ENCODE data around the gene MAPKAPK5. TPM values are rescaled to one million over a fixed set of nuclear protein-coding genes. Genes with fewer than 3 reads are reported as not detected.
"Not testable (repeated sequence)": the region's sequence is repeated elsewhere in the genome, so short reads cannot be mapped to it uniquely, and the experiment has no call there.

Gene MAPKAPK5
- total and polyA plus RNA-seq, 2 donors from 2014 or later = 20.5 to 45.7 TPM

GRCh38 chr12:111818340-111818739 is 23.7 kb upstream of the MAPKAPK5 start:
- Histone ChIP-seq H3K9me3 (ENCODE audit: control insufficient read depth in 2 of 3, insufficient read depth in 1 of 3, low read length in 3 of 3) (no peaks in the 10 kb centered on the region), H3K9ac (ENCODE audit: low read length in 3 of 3) (no peak overlapping the region), H3K36me3 (ENCODE audit: control insufficient read depth in 2 of 3, insufficient read depth in 3 of 3, low read length in 3 of 3) (no peaks in the 10 kb centered on the region), H3K27me3 (ENCODE audit: control insufficient read depth, insufficient read depth, low read length) (no peaks in the 10 kb centered on the region), H3K4me3 (ENCODE audit: low read length in 3 of 3) (no peak overlapping the region), H3K4me1 (ENCODE audit: control insufficient read depth in 2 of 3, insufficient read depth in 2 of 3, low read depth in 1 of 3, low read length in 3 of 3) (no peaks in the 10 kb centered on the region), H3K27ac (ENCODE audit: low read depth in 2 of 2, low read length in 2 of 2) (no peak overlapping the region)
- intact Hi-C loops (cut with DNase I) = no loop called here
- no peak for TF ChIP-seq CTCF (IDR thresholded peaks at IDR 0.05; ENCODE audit: borderline replicate concordance, extremely low read depth, insufficient read depth)
- FAIRE-seq = no peak
- DNase-seq = no peak

GRCh38 chr12:111819191-111820158 is 22.6 kb upstream of the MAPKAPK5 start:
- Histone ChIP-seq H3K27me3 (ENCODE audit: control insufficient read depth, insufficient read depth, low read length) (no peaks in the 10 kb centered on the region), H3K9ac (ENCODE audit: low read length in 3 of 3) (no peak overlapping the region), H3K9me3 (ENCODE audit: control insufficient read depth in 2 of 3, insufficient read depth in 1 of 3, low read length in 3 of 3) (no peaks in the 10 kb centered on the region), H3K4me3 (ENCODE audit: low read length in 3 of 3) (no peak overlapping the region), H3K4me1 (ENCODE audit: control insufficient read depth in 2 of 3, insufficient read depth in 2 of 3, low read depth in 1 of 3, low read length in 3 of 3) (no peaks in the 10 kb centered on the region), H3K27ac (ENCODE audit: low read depth in 2 of 2, low read length in 2 of 2) (no peak overlapping the region), H3K36me3 (ENCODE audit: control insufficient read depth in 2 of 3, insufficient read depth in 3 of 3, low read length in 3 of 3) (no peaks in the 10 kb centered on the region)
- intact Hi-C loops (cut with DNase I) = no loop called here
- FAIRE-seq = no peak
- no peak for TF ChIP-seq CTCF (IDR thresholded peaks at IDR 0.05; ENCODE audit: borderline replicate concordance, extremely low read depth, insufficient read depth)
- DNase-seq = peak in 3 of 5 donors; percentile 28 to 83 (median 75)

- H3K9ac ChIP-seq (ENCODE audit: low read length in 3 of 3); H3K27me3 ChIP-seq (ENCODE audit: control insufficient read depth, insufficient read depth, low read length); H3K4me1 ChIP-seq (ENCODE audit: control insufficient read depth in 2 of 3, insufficient read depth in 2 of 3, low read depth in 1 of 3, low read length in 3 of 3); H3K27ac ChIP-seq (ENCODE audit: low read depth in 2 of 2, low read length in 2 of 2); DNase-seq; H3K36me3 ChIP-seq (ENCODE audit: control insufficient read depth in 2 of 3, insufficient read depth in 3 of 3, low read length in 3 of 3); FAIRE-seq; H3K9me3 ChIP-seq (ENCODE audit: control insufficient read depth in 2 of 3, insufficient read depth in 1 of 3, low read length in 3 of 3); intact Hi-C loops (cut with DNase I); H3K4me3 ChIP-seq (ENCODE audit: low read length in 3 of 3): not testable (repeated sequence)
These were observed 21.2 kb upstream of the MAPKAPK5 start for GRCh38 chr12:111820828-111821227.

GRCh38 chr12:111822886-111823285 is 19.1 kb upstream of the MAPKAPK5 start:
- H3K27ac ChIP-seq (ENCODE audit: low read depth in 2 of 2, low read length in 2 of 2) = no peak overlapping the region
- no peak for FAIRE-seq
- TF ChIP-seq CTCF (IDR thresholded peaks at IDR 0.05; ENCODE audit: borderline replicate concordance, extremely low read depth, insufficient read depth) = no peak

More at GRCh38 chr12:111822886-111823285, 19.1 kb upstream of the MAPKAPK5 start:
- H3K27me3 ChIP-seq (ENCODE audit: control insufficient read depth, insufficient read depth, low read length) = no peaks in the 10 kb centered on the region
- H3K4me3 ChIP-seq (ENCODE audit: low read length in 3 of 3) = no peak overlapping the region
- DNase-seq = no peak
- intact Hi-C loops (cut with DNase I) = no loop called here
- no peak overlapping the region for H3K9ac ChIP-seq (ENCODE audit: low read length in 3 of 3)
- H3K9me3 ChIP-seq (ENCODE audit: control insufficient read depth in 2 of 3, insufficient read depth in 1 of 3, low read length in 3 of 3) = no peaks in the 10 kb centered on the region
- H3K4me1 ChIP-seq (ENCODE audit: control insufficient read depth in 2 of 3, insufficient read depth in 2 of 3, low read depth in 1 of 3, low read length in 3 of 3) = no peaks in the 10 kb centered on the region
- H3K36me3 ChIP-seq (ENCODE audit: control insufficient read depth in 2 of 3, insufficient read depth in 3 of 3, low read length in 3 of 3) = no peaks in the 10 kb centered on the region

All from kidney (tissue), 14 donors.